Endometrial microvascular endothelial cells (primary cell): ENCODE data around the gene EVL. TPM values are rescaled to one million over a fixed set of nuclear protein-coding genes. Genes with fewer than 3 reads are reported as not detected.

Experiments used
- in situ Hi-C: cut with HindIII; loops from 2 replicates; pipeline ENCODE4 v1.10.0; 2017; ENCODE audit warnings: low sequenced_read_pairs, low pct_unique_long_range_greater_than_20kb; ENCODE audit errors: inconsistent ontology term
- total RNA-seq: library from RNA; depleted of rRNA; stranded (reverse); fragments of >200 nt; gene quantifications from one replicate; pipeline ENCODE4 v1.2.3, GENCODE V29; 2015; ENCODE audit errors: inconsistent ontology term

Gene EVL
- total RNA-seq, 1 donor from 2014 or later: 11.9 TPM

GRCh38 chr14:100103250-100104005 is 38.2 kb downstream of the EVL start:
- in situ Hi-C loops: no loop called here

DNA sequence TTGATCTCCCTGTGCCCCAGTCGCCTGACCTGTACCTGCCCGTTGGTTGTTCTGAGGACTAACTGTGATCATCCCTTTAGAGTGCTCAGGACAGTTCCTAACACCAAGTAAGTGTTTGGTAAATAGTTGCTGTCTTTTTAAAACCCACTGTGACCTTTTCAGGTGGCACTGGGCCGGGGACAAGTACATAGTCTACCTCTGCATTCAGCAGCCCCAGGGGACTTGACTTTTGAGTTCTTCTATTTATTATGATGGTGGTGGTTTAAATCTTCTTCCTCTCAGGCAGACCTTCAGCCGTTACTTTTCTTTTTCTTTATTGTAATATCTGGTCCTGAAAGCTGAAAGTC is 38.8 kb downstream of the EVL start:
- in situ Hi-C loops: no loop called here

DNA sequence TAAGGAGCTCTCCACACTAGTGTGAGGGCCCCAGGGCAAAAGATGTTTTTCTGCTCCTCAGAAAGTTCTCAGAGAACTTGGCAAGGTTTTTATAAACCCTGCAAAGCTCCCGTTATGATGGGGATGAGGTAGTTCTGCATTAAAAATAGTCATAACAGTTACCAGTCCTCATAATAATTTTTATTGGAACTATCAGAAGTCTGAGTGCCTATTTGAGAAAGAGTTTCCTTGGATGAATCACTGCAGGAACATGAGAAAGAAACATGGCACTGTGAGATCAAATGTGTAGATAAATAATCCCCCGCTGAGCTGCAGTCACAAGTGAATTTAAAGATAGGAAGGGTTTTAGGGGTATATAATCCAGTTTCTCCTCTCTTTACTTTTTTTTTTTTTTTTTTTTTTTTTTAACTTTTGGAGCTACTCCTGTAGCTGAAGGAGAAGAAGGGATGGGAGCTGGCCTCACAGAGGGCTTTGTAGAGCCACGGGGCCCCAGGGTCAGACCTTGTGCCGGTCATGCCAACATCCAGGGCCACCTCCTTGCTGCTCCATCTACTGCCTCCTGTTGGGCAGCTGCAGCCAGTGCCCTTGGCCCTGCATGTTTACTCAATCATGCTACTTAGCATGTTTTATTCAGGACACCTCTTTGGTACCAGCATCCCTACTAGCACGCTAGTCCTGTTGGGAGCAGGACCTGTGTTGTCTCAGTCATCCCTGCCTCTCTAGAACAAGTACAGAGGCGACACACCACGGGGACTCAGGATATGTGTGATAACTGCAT is 39.5 kb downstream of the EVL start:
- in situ Hi-C loops: no loop called here

DNA sequence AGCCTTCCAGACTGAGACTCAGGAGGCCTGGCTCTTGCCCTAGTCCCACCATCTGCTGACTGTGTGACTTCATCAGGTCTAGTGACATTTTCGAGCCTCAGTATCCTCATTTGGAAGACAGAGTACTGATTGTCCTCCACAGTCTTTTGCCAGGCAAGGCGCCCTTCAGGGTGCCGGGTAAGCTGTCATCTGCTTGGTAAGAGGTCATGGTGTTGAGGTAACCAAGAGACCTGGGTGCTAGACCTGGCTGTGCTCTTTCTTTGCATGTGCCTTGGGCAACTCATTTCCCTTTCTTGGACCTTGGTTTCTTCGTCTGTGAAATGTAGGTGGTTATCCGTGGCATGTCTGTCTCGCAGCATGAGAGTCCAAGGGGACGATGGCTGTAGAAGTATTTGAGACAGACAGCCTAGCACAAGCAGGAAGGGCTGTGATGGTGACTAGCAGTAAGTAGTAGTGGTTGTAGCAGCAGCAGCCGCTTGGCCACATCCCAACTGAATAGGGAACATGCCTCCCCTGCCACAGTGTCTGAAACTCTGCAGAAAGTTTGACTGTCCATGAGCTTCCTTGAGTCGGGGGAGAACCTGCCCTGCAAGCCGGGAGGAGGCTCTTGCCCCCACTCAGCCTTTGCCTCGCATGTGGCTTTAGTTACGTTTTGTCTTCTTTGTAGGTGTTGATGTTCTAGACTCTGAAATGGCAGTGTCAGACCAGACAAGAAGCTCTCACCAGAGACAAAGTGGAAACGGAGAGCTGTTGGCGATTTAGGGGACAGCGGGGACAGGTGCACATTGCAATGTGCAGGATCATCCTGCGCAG is 40.3 kb downstream of the EVL start:
- in situ Hi-C loops: no loop called here

GRCh38 chr14:100106250-100107112 is 41.3 kb downstream of the EVL start:
- in situ Hi-C loops: no loop called here

- in situ Hi-C loops: no loop called here
Observed at GRCh38 chr14:100107236-100107635, 42.0 kb downstream of the EVL start.

DNA sequence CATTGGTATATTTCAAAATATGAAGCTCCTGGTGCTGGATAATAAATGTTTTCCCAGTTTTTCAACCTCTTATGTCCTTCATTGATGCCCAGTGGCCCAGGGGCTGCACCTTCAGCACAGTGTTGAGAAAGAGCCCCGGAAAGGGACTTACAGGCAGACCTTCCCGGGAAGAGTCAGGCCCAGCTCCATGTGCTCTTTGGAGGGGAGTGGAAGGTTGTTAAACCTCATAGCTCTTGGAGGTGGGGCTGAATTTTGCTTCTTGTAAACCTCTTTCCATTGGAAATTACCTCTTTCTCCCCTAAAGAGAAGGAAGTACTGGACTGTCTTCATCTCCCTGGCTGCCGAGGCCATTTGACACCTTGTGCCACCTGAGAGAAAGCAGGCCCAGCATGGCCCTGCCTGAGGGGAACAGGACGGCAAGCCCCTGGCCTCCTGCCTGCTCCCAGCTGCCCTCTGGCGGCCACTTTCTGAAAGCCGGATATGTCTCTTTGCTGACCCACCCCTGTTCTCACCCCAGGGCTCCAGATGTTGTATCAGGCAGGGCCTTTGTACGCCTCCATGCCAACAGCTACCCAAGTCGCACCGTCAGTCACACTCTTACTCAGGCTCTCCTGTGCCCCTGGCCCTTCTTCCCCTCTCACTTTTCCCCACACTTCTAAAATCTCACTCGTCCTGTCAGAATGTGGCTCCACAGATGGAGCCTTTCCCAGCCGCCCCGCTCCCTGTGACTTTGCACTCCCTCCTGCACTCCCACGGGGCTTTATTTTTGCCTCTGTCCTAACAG is 43.0 kb downstream of the EVL start:
- in situ Hi-C loops: no loop called here

GRCh38 chr14:100108840-100109593 is 43.8 kb downstream of the EVL start:
- in situ Hi-C loops: no loop called here

DNA sequence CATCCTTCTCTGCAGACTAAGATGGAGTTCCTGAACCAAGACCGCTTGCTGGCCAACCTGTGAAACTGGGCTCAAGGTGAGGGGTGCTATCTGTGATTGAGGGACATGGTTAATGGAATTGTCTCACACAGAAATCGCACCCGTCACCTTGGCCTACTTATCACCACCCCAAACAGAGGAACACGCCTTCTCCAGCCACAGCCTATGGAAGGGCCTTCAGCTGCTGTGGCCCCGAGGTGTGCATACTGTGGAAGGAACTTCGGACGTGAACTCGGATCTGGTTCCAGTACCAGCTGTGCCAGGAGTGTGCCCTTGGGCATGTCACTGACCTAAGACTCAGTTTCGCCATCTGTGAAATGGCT is 44.4 kb downstream of the EVL start:
- in situ Hi-C loops: no loop called here

GRCh38 chr14:100110816-100111215 is 45.6 kb downstream of the EVL start:
- in situ Hi-C loops: no loop called here

DNA sequence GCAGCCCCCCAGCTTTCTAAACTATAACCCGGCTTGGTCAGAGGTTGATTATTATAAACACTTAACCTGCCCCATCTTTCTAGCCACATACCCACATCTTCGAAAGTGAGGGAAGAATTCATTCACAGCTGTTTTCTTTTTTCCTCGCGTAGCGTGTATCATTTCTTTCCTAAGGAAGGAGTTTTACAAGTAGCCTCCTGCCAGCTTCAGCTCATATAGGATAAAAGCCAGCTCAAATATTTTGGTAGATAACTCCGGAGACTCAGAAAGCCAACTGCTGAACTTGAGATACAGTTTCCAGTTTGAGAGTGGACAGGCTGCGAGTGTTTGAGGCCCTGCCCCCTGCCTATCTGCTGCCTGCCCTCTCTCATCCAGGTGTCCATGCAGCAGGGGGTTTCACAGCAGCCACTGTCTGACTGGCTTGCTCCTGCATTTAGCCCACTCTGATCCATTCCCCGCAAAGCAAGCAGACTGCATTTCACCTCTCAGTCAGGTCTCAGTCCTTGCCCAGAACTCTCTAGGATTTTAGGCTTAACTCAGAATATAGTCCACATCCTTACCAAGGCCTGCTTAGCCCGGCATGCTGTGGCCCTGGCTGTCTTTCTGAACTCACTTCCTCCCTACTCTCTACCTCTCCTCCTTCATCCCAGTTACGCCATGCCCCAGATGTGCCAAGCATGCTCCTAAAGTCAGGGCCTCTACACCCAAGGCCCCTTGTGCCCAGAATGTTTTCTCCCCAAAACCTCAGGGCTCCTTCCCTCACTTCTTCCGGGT is 46.9 kb downstream of the EVL start:
- in situ Hi-C loops: no loop called here

DNA sequence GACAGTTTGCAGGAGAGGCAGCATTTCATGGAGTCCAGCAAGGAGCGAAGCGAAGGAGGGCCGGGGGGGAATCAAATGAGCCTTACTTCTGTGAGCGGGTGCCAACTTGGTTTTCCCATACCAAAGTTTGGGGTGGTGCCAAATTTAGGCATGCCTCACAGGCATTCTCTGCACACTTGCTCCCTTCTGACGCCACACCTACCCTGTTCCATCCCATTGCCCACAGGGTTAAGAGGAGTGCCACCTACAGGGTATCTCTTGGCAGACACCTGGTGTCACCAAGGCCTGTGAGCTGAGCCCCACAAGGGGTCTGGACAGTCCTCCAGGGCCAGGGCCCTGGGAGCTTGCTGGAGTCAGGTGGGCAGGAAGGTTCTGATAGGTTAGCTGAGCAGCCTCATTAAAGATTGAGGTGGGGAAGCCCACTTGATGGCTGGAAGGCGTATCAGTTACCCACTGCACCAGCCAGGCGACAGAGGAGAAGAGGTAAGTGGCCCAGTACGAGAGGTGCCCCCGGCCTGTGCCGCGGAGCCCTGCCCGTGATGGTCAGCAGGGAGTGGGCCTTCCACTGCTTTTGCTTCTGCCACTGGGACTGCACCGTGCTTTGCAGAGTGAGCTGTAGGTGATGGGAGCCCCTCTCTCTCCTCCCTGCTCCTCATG is 49.0 kb downstream of the EVL start:
- in situ Hi-C loops: no loop called here

DNA sequence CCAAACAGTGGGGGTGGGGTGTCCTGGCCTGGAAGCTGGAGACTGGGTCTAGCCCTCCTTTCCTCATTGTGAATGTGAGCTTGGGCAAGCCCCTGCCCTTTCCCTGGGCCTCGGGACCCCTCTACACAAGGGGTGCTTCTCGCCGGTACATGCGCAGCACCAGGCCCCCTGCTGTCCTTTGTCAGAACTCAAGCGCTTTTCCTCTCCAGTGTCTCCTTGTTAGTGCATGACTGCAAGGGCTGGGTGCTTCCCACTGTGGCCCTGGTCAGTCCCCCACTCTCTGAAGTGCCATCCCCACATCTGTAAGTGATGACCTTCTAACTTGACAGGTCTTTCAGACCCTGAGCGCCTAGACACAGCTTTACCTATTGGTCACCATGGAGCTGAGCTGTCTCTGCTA is 50.0 kb downstream of the EVL start:
- in situ Hi-C loops: no loop called here

DNA sequence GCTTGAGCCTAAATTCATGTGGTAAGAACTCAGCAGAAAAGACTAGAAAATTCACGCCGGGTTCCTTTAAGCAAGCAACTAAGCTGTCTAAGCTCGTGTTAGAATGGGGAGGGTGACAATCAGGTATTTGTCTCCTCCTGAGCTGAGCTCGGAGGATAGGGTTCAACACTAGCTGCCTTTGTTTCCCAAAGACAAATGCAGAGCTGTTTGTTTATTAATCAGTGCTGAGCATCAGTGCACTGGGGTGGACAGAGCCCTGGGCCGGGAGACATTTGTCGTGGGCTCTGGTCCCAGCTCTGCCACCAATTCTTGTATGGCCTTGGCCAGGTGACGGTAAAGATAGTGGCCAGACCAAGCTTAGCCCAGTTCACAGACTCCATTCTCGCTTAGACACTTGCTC is 50.5 kb downstream of the EVL start:
- in situ Hi-C loops: no loop called here

- in situ Hi-C loops: no loop called here
Observed at GRCh38 chr14:100116134-100116533, 50.9 kb downstream of the EVL start.

DNA sequence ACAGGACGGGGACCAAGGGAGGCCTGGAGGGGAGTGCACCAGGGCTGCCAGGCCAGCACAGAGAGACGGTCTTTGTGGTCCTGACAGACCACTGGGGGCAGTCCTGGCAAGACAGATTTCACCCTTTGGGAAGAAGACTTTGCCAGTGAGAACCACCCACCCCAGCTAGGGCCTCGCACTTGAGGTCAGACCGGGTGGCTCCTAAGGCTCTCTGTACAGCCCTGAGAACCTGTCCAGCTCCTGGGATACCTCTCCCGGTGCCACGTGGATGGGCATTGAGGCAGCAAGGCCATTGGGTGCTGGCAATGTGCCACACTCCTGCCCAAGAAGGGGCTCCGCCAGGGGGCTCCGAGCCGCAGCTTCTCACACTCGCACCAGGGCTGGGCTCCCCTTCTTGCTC is 51.8 kb downstream of the EVL start:
- in situ Hi-C loops: no loop called here
